Measurements from ENCODE around the gene TNPO1.

Gene TNPO1

DNA sequence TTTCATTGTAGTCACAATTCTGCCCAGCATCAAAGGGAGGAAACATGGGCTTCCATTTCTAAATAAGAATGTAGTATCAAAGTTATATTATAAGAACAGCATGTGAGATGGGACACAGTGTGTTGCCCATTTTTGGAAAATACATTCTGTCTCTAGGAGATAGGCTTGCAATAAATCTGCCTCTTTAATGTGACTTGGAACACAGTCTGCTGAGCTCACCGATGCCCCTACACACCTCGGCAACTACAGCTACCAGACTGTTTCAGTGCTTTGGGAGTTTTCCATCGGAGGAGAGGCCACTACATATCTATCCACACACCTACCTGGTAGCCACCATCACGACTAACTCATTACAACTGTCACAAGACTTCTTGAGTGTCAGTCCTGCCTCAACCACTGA lies 120.4 kb downstream of the TNPO1 start:
- no peak for DNase-seq

DNA sequence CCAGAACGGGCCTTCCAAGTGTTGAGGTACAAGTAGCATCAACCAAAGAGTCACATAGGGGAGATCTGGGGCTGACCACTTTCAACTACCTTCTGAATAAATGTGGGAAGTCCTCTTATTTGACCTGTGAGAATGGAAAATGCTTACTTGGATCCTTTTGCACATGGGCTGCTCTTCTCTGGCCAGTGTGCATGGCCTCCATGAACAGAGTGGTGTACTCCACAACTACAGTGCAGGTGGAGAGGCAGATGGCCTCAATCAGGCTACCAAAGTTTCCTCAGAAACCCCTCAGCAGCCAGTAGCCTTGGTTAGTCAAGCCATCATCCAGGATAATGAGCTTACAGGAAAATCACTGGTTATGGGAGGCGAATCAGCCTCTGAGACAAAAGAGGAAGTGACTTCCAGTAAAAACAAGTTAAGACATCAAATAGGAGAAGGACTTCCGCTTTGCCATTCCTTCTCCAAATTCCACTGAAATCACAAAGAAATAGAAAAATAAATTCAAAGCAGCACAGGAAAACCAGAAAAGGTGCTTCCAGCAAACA lies 121.1 kb downstream of the TNPO1 start:
- DNase-seq = no peak

DNA sequence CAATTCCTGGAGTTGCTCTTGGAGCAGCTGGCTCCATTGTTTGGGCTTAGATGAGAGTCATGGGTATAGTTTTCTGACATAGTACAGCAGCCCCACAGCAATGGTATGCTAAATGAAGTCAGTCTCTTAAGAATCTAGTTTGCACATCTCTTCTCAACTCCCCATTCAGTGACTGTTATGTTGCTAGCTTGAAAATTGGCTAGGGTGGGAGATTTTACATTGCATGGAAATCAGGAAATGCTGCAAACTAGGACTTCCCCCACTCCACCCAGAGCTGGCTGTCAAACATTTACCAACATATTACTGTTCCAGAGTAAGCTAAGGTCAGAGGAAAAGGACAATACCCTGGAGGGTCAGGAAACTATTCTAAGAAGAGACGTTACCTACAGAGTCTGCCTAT lies 121.7 kb downstream of the TNPO1 start:
- DNase-seq = no peak

DNA sequence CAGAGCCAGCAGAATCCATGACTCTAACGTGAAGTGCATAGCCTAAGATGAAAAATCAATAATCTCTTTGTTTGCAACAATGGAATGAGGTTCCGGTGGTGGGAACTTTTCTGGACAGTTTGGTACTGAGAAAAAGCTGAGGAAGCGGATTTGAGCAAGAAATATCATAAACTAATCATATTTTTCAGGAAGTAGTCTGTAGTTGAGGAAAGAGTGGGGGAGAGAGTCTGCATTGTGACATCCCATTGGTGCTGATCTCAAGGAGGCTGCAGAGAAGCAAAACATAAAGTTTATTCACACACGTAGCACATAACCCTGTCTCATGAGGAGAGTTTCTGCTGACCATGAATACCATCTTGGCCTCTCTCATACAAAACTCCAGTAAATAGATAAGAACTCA lies 123.6 kb downstream of the TNPO1 start:
- DNase-seq = no peak

DNA sequence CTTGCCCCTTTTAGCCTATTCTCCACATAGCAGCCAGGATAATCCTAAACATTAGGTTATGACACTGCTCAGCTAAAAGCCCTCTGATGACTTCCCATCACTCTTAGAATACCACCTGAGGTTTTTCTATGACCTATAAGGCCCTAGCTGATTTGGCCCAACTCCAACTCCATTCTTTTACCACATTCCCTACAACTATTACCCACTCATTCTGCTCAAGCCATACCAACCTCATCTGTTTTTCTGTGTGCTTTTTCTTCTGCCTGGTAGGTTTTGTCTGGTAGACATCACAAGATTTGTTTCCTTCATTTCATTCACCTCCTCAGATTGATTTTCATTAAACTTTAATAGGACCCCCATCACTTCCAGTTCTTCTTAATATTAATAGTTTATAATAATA lies 126.8 kb downstream of the TNPO1 start:
- DNase-seq = no peak

DNA sequence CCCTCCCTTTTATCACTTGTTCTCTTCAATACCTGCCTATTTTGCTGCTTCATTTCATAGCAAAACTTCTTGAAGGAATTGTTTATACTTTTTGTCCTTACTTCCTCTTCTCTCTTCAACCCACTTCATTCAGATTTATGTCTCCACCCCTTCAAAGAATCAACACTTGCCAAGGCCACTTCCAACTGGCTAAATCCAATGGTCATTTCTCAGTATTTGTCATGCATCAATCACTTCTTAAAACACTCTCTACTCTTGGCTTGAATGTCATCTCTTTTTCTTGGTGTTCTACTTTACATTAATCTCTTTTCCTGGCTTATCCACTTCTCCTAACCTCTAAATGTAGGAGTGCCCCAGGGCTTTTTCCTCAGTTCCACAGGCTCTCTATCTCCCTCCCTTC lies 131.0 kb downstream of the TNPO1 start:
- no peak for DNase-seq

DNA sequence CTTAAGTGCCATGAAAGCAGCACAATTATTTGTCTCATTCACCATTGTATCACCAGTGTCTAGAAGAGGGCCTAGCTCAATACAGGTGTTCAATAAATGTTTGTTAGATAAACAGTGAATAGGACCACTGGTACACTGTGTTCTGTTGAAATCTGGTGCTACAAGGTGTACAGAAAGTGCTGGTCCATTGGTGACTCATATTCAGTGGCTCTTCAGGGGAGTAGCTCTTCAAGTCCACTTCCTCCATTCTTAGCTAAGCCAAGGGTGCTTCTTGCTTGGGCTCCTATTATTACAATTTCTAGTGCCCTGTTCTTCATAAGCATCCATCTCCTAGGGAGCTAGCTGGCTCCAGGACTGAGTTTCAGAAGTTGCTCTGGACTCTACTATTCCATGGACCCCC lies 133.0 kb downstream of the TNPO1 start:
- no peak for DNase-seq

DNA sequence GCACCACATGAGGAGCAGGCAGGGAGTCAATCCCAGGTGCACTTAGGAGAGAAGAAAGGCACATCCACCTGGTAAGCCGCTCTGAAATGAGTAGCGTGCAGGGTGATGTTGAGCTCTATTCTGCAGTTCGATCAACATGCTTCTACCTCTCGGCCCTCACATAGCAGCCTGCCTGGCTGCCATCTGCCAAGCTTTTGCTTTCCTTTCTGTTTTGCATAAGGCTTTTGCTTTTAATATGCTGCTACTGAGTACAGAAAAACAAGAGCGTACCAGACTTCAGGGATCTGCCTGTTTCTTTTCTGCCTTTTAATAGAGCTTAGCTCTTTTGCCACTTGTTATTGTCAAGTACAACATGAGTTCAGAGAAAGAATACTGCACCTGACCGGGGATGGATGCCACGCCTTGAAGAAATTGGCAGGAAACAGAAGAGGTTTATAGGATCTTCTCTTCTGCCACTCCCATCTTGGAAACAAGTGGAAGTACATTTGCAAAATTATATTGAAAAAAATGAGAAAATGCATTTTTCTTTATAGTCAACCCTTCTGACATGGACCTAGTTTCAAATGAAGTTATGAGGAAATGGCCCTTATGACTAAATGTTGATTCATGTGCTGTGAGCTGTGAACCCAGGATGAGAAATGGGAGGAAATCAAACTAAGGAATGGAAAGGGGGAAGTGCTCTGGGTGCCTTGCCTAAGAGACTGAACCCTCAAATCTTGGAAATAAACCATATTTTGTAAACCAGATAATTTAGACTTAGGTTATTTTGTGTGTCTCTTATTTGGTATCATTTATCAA lies 135.4 kb downstream of the TNPO1 start:
- no peak for DNase-seq

DNA sequence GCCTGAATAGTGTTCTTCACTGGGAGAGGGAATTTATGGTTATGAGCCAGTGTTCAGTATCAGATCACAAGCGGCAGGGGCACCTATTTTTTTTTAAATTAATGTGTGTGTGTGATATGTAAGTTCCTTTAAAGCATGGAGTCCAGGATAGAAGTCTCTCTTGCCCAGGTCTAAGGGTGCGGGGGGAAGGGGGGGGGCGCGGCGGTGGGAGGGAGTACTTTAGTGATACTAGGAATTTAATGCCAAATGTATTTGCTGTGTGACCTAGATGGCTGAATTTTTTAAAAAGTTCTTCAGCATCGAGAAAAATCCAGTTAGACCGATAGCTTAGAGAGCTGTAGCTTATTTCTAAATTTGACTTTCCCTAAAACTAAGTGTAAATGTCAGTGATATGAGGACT lies 137.9 kb downstream of the TNPO1 start:
- no peak for DNase-seq

DNA sequence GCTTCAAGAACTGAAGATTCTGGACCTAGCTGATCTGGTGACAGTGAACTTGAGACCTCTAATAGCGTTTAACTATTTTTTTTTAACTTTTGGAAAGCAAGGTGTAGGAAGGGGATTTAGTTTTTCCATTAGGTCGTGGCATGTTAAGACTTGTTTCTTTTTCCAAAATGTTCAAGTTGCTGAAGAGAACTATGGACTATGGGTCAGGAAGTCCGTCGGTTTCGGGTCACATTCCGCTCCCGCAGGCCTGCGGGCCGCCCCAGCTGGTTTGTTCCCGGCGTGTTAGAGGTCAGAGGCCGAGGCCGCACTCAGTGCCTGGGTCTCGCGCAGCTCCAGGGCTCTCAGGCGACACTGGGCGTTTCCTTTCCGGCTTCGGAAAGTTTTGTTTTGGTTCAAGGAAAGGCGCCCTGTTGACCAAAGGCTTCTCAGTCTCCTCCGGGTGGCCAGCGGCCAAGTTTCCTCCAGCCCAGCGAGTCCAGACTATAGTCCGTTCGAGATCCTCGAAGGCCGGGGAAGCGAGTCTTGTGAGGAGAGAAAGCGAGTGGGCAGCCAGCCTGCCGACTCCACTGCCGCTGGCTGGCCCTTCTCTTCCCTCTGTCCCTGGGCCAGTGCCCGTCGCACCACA lies 138.8 kb downstream of the TNPO1 start:
- no peak for DNase-seq

DNA sequence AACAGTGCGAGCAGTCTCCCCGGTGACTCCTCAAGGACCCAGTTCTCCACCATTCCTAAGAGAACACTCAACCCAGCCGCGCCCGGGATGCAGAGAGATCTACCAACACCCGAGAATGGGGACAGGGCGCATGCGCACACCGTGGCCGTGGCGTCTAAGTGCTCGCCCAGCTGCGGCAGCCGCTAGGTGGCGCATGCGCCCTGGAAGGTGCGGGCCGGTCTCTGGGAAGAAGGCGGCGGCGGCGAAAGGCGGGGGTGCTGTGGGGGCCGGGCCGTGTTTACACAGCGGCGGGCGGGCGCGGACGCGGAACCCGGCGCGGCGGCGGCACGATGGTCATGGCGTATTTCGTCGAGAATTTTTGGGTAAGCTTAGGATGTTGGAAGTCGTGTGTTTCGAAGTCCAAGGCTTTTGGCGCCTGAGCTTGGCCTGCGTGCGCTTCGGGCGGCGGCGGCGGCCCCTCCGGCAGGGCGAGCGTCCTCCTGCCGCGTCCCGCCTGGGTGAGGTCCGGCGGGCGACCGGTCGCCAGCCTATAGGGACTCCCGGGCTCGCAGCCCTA lies 139.4 kb downstream of the TNPO1 start, which contains the start of gene FCHO2:
TSS of gene FCHO2 (plus strand) at position 274 of the 556 bp plus-strand sequence. CDS start at position 330, 56 bp downstream.
- DNase-seq = peak; percentile 95

DNA sequence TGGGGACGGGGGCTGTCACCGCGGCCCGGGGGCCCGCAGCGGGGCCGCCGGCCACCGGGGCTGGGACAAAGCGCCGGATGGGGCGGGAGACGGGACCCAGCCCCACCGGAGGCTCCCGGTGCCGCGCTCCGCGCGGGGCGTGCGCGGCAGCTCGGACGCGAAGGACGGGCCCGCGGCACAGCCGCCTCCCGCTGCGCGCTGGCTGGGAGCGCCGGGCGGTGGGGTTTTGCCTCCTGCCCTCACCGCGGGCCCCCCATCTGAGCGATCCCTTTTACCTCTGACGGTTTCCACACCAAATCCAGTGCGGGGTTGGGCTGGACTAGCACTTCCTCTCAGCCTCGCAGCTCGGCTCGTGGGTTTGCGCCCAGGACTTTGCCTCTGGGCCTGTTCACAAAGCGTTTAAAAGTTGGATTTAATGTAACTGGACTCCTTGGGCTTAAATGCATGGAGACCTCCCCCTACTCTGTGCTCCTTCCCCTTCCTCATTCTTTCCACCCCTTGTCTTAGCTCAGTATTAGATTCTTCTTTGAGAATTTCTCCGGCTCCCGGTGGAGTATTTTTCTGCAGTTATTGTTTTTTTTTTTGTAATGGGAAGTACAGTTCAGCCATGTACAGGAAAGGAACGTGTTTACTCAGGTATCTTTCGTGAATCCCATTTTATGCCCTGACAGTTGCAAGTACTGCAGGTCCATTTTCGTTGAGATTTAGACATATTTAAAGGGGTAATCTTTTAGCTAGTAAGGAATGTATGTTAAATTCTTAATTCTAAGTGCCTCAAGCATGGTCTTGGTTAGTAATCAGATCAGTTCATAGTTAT lies 140.1 kb downstream of the TNPO1 start:
- peak; percentile 63 for DNase-seq

DNA sequence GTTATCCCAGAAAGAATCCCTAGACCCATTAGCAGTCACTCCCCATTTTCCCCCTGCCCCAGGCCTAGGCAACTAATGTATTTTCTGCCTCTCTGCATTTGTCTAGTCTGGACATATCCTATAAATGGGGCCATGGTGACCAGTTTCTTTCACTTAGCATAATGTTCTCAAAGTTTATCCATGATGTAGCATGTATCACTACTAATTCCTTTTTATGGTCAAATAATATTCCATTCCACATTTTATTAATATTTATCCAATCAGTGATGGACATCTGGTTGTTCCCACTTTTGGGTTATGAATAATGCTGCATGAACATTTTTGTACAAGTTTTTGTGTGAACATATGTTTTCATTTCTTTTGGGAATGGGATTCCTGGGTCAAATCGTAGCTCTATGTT lies 140.9 kb downstream of the TNPO1 start:
- no peak for DNase-seq

DNA sequence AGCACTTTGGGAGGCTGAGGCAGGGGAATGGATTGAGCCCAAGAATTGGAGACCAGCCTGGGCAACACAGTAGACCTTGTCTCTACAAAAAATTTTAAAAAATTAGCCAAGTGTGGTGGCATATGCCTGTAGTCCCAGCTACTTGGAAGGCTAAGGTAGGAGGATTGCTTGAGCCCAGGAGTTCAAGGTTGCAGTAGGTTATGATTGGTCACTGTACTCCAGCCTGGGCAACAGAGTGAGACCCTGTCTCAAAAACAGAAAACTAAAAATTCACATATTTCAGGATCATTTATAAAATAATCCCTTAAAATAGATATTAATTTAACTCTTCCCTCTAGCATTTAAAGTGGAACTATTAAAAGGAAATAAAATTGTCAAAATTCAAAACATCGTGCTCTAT lies 142.8 kb downstream of the TNPO1 start:
- DNase-seq = no peak
